ENCODE data around the gene UVRAG.

DNA sequence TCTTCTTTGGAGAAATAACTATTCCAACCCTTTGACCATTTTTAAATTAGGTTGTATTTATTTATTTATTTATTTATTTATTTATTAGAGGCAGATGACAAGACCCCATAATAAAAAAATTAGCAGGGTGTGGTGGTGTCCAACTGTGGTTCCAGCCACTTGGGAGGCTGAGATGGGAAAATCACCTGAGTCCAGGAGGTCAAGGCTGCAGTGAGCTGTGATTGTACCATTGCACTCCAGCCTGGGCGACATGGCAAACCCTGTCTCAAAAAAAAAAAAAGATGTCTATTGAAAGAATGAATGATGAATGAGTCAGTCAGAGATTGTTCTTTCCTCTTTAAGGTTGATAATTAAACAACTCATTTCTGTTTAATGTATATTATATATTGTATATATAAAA lies 261.7 kb downstream of the UVRAG start:
- no peak for TF ChIP-seq CTCF (IDR thresholded peaks at IDR 0.05)
- TF ChIP-seq, protein P1, sequence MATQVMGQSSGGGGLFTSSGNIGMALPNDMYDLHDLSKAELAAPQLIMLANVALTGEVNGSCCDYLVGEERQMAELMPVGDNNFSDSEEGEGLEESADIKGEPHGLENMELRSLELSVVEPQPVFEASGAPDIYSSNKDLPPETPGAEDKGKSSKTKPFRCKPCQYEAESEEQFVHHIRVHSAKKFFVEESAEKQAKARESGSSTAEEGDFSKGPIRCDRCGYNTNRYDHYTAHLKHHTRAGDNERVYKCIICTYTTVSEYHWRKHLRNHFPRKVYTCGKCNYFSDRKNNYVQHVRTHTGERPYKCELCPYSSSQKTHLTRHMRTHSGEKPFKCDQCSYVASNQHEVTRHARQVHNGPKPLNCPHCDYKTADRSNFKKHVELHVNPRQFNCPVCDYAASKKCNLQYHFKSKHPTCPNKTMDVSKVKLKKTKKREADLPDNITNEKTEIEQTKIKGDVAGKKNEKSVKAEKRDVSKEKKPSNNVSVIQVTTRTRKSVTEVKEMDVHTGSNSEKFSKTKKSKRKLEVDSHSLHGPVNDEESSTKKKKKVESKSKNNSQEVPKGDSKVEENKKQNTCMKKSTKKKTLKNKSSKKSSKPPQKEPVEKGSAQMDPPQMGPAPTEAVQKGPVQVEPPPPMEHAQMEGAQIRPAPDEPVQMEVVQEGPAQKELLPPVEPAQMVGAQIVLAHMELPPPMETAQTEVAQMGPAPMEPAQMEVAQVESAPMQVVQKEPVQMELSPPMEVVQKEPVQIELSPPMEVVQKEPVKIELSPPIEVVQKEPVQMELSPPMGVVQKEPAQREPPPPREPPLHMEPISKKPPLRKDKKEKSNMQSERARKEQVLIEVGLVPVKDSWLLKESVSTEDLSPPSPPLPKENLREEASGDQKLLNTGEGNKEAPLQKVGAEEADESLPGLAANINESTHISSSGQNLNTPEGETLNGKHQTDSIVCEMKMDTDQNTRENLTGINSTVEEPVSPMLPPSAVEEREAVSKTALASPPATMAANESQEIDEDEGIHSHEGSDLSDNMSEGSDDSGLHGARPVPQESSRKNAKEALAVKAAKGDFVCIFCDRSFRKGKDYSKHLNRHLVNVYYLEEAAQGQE (IDR thresholded peaks at IDR 0.05; ENCODE audit: insufficient read depth in 1 of 2, low read depth in 2 of 2, low read length in 1 of 2), result no peak
- TF ChIP-seq POLR2AphosphoS5 (IDR thresholded peaks at IDR 0.05; ENCODE audit: low read depth, low read length), result no peak
- TF ChIP-seq TCF7L2 (IDR thresholded peaks at IDR 0.05; ENCODE audit: low read depth, low read length), result no peak
- TF ChIP-seq SIN3A (IDR thresholded peaks at IDR 0.05; ENCODE audit: borderline replicate concordance, insufficient read depth, low read depth, low read length), result no peak

Measured in Panc1 (cell line).